Prostate gland (tissue), 2 donors: Measurements from ENCODE around the gene TMEM184A.

Source experiments
- POLR2AphosphoS5 ChIP-seq: sonication (generic); formaldehyde crosslinking; IDR thresholded peaks from one replicate; pipeline ENCODE4 v1.6.1; 2017; ENCODE audit warnings: antibody characterized with exemption
- TF ChIP-seq, protein P1 (sequence below), 4 experiments: fragments of 200-600 bp in 2 of 4; fragments of 450-650 bp in 2 of 4; sonication (generic) in 2 of 4; IDR thresholded peaks; 1 replicate in 3 of 4; 2 replicates in 1 of 4; pipeline ENCODE4 v1.5.1; 2016 to 2019; ENCODE audit warnings: antibody characterized with exemption in 4 of 4, mild to moderate bottlenecking in 2 of 4, moderate library complexity in 2 of 4

DNA sequence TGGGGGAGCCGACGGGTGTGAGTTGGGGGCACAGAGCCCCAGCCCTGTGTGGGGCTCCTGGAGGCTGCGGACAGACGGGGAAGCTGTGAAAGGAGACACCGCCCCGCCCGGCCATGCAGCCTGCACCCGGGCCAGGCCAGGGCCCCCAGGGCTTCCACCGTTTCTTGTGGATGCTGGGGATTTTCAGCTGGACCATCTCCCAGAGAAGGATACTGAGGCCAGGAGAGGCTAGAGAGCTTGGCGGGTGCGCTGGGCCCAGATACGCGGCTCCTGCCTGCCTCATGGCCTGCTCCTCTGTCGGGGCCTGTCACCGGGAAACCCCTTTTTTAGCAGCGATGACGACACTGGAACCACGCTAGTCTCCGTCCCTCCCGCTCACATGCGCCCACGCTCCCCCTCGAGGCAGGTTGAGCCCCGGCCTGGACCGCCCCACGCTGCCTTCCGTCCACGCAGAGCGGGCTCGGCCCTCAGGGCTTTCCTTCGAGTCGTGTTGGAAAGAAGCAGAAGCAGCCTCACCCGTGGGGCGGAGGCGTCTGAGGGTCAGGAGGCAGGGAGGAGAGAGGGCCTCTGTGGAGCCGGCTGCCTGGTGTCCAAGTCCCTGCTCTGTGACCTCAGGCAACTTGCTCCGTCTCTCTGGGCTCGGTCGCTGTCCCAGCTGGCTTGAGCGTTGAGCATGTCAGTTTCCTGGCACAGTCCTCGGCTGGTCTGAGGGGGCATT is 11.7 kb downstream of the TMEM184A start:
- TF ChIP-seq, protein P1, sequence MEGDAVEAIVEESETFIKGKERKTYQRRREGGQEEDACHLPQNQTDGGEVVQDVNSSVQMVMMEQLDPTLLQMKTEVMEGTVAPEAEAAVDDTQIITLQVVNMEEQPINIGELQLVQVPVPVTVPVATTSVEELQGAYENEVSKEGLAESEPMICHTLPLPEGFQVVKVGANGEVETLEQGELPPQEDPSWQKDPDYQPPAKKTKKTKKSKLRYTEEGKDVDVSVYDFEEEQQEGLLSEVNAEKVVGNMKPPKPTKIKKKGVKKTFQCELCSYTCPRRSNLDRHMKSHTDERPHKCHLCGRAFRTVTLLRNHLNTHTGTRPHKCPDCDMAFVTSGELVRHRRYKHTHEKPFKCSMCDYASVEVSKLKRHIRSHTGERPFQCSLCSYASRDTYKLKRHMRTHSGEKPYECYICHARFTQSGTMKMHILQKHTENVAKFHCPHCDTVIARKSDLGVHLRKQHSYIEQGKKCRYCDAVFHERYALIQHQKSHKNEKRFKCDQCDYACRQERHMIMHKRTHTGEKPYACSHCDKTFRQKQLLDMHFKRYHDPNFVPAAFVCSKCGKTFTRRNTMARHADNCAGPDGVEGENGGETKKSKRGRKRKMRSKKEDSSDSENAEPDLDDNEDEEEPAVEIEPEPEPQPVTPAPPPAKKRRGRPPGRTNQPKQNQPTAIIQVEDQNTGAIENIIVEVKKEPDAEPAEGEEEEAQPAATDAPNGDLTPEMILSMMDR (IDR thresholded peaks at IDR 0.05) = no peak
- TF ChIP-seq POLR2AphosphoS5 = no peak
